Activated naive CD4-positive, alpha-beta T cell treated with anti-CD3 and anti-CD28 coated beads, Interleukin-2, amount 50 U/mL, for 24 hours (primary cell): Measurements from ENCODE around the gene UNC79.

Experiments
- H3K27ac Mint-ChIP-seq: one replicate; pipeline ENCODE4 v1.8.0; 2021; ENCODE audit warnings: mild to moderate bottlenecking, mixed read lengths
- H3K27me3 Mint-ChIP-seq: one replicate; pipeline ENCODE4 v1.8.0; 2021; ENCODE audit warnings: mixed read lengths
- H3K36me3 Mint-ChIP-seq: one replicate; pipeline ENCODE4 v1.8.0; 2021; ENCODE audit warnings: mixed read lengths
- H3K4me1 Mint-ChIP-seq: one replicate; pipeline ENCODE4 v1.8.0; 2021; ENCODE audit warnings: mixed read lengths
- H3K4me3 Mint-ChIP-seq: one replicate; pipeline ENCODE4 v1.8.0; 2021; ENCODE audit warnings: mild to moderate bottlenecking, mixed read lengths
- H3K9me3 Mint-ChIP-seq: one replicate; pipeline ENCODE4 v1.8.0; 2021; ENCODE audit warnings: mixed read lengths

Gene UNC79

DNA sequence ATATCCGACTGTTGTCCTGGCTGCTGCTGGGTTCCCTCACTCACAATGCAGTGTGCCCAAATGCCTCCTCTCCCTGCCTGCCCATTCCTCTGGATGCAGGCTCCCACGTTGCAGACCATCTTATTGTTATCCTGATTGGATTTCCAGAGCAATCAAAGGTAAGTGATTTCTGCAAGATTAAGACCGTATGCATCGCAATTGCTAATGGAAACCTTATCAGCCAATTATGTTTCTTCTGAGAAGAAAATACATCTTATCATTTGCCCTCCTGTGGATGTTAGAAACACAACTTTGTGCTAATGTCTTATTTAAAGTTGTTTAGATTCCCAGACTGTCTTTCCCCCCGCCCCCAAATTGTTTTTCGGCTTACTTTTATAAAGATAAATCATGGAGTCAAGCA lies 259.4 kb downstream of the UNC79 start:
- no peak overlapping the region for H3K27ac Mint-ChIP-seq
- H3K36me3 Mint-ChIP-seq: no peaks in the 10 kb centered on the region
- no peaks in the 10 kb centered on the region for H3K9me3 Mint-ChIP-seq
- H3K4me1 Mint-ChIP-seq: no peaks in the 10 kb centered on the region
- H3K4me3 Mint-ChIP-seq: no peak overlapping the region
- peaks cover 12% of the 10 kb centered on the region for H3K27me3 Mint-ChIP-seq

DNA sequence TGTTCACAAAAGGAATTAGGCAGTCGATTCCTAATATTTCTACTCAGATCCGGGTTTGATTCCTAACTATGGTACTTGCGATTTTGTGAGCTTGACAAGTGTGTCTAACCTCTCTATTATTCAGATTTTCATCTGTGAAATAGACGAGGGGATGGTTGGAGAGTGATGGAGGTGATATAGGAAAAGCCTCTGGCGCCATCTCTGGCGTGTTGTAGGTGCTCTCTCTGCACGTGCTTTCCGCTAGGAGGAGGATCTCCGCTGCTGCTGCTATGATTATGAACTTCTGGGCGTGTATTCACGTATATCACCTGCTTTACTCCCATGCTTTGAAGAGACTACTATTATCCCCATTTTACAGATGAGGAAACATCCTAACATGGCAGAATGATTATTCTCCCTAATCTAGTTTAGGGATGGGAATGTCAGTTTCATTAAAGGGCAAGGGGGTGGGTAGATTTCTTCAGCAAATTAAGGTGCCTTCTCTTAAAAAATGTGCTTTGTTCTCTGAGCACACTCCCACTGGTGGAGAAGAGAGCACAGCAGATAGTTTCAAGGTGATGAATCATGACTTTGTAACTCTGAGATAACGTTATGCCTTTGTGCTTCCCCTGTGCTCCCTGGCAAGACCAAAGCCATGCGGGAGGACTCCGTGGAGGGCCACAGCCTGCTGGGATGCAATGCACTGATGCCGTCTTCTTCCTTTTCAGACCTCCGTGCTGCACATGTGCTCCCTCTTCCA lies 260.5 kb downstream of the UNC79 start:
- no peaks in the 10 kb centered on the region for H3K9me3 Mint-ChIP-seq
- H3K4me3 Mint-ChIP-seq: no peak overlapping the region
- peaks cover 11% of the 10 kb centered on the region for H3K27me3 Mint-ChIP-seq
- no peaks in the 10 kb centered on the region for H3K36me3 Mint-ChIP-seq
- no peak overlapping the region for H3K27ac Mint-ChIP-seq
- no peaks in the 10 kb centered on the region for H3K4me1 Mint-ChIP-seq

DNA sequence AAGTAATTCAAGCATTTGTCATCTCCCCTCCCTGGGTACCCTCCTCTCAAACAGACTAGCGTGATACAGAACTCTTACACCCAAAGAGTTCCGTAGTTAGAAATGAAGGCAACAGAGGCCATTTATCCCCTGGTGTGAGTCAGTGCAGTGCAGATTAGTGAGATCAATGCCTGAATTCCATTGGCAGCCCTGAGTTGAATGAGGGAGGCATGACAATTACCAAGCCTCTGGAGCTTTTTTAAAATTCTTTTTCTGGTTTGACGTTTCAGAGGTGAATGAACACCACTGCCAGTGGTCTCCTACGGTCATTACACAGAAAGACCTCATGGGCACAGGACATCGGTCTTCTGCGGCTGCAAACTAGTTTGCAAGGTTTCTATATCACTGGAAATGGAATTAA lies 263.2 kb downstream of the UNC79 start:
- H3K9me3 Mint-ChIP-seq: peaks cover under 1% of the 10 kb centered on the region
- H3K27me3 Mint-ChIP-seq: peaks cover 3% of the 10 kb centered on the region
- no peak overlapping the region for H3K4me3 Mint-ChIP-seq
- H3K4me1 Mint-ChIP-seq: no peaks in the 10 kb centered on the region
- H3K27ac Mint-ChIP-seq: no peak overlapping the region
- no peaks in the 10 kb centered on the region for H3K36me3 Mint-ChIP-seq

DNA sequence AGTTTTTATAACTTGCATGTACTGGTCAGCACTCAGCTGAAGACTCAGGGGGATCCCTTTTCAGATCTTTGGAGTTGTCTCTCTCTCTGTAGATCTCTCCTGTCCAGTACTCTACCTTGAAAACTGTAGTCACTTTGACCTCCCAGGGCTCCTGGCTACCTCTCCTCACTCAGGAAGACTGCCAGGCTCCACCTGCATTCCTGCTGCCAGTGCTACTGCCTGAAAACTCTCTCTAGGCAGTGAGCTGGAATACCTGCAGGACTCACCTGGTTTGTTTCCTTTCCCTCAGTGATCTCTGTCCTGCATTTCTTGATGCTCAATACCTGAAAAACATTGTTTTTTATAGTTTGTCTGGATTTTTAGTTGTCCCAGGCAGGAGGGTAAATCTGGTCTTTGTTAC lies 270.2 kb downstream of the UNC79 start:
- Mint-ChIP-seq H3K27ac (no peak overlapping the region), H3K4me1 (no peaks in the 10 kb centered on the region), H3K36me3 (peaks cover 2% of the 10 kb centered on the region), H3K4me3 (no peak overlapping the region), H3K9me3 (peaks cover 8% of the 10 kb centered on the region), H3K27me3 (peaks cover 15% of the 10 kb centered on the region)

DNA sequence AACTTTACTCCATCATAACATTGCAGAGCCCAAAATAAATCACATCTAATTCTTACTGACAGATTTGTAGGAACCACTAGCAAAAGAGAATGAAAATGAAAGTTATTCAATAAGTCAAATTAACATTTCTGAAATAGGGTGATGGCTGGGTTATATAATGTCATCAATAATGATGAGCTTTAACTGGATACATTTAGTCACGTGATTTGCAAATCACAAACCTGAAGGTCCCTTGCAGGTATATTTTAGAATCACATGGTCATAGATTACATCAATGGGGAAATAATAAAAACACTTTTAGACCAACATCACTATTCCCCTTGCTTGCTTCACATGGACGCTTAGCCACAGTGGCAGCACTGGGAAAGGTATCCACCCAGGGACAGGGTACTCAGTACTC lies 270.8 kb downstream of the UNC79 start:
- no peak overlapping the region for H3K4me3 Mint-ChIP-seq
- peaks cover 2% of the 10 kb centered on the region for H3K36me3 Mint-ChIP-seq
- peaks cover 17% of the 10 kb centered on the region for H3K27me3 Mint-ChIP-seq
- H3K9me3 Mint-ChIP-seq: peaks cover 8% of the 10 kb centered on the region
- no peak overlapping the region for H3K27ac Mint-ChIP-seq
- no peaks in the 10 kb centered on the region for H3K4me1 Mint-ChIP-seq

DNA sequence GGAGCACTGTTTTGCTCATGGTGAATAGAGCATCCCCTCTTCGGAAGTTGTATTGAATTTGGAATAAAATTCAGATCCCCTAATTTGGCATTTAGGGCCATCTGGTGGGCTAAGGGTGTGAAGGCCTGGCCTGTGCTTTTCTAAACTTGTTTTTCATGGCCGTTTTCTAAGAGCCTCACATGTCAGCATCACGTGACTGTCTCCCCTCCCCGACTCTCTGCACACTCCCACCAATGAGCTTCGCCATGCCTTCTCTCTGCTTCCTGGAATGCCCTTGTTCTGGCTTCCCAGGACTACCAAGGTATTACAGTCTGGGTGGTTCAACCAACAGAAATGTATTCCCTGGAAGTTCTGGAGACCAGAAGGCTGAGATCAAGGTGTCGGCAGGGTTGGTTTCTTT lies 272.2 kb downstream of the UNC79 start:
- Mint-ChIP-seq H3K4me3 (no peak overlapping the region), H3K36me3 (peaks cover 2% of the 10 kb centered on the region), H3K9me3 (peaks cover 8% of the 10 kb centered on the region), H3K4me1 (no peaks in the 10 kb centered on the region), H3K27ac (no peak overlapping the region), H3K27me3 (peaks cover 17% of the 10 kb centered on the region)

DNA sequence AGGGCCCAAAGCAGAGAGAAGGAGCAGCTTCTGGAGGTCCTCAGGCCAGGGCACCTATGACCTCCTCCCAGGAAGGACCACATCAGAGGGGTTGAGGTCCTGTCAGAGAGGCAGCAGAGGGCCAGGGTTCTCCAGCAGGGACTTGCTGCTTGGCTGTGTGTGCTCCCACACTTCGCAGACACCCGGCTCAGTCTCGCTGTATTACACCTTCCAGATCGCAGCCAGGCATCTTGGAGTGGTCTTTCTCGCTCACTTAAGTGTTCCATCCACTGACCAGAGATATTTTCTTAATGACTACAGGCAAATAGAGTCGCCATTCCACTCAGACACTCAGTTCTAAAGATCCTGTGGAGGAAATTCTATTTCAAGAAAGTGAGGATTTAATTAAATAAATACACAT lies 273.2 kb downstream of the UNC79 start:
- peaks cover 2% of the 10 kb centered on the region for H3K36me3 Mint-ChIP-seq
- peaks cover 17% of the 10 kb centered on the region for H3K27me3 Mint-ChIP-seq
- H3K27ac Mint-ChIP-seq: no peak overlapping the region
- H3K4me3 Mint-ChIP-seq: no peak overlapping the region
- H3K9me3 Mint-ChIP-seq: peaks cover 7% of the 10 kb centered on the region
- H3K4me1 Mint-ChIP-seq: no peaks in the 10 kb centered on the region

DNA sequence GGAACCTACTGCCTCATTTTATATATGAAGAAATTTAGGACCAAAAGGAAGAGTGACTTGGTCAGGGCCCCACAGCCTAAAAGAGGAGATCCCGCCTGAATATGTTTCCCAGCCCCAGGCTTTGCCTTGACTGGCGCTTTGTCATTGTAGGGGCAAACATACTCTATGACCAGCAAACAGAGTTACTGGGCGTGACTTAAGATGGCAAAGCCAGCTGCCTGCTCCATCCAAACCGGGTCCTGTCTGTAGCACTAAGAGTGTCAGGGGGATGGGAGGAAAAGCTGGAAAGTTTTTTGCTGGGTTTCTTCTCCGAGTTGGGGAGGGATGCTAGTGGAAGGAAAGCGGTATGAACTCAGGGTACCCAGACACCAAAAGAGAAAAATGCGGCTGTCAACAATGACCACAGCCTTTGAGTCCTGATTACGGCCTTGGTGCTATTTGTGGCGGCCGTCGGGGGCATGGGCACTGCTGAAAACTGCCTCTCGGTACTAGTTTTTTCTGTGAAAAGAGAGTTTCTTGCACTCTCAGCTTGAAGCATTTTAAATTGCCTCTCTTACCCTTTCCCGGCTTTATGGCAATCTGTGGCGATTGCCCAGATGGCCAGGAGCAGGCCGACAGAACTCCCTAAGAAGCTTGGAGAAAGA lies 274.9 kb downstream of the UNC79 start:
- Mint-ChIP-seq H3K4me1 (no peaks in the 10 kb centered on the region), H3K9me3 (no peaks in the 10 kb centered on the region), H3K36me3 (peaks cover 2% of the 10 kb centered on the region), H3K27me3 (peaks cover 16% of the 10 kb centered on the region), H3K4me3 (no peak overlapping the region), H3K27ac (no peak overlapping the region)

DNA sequence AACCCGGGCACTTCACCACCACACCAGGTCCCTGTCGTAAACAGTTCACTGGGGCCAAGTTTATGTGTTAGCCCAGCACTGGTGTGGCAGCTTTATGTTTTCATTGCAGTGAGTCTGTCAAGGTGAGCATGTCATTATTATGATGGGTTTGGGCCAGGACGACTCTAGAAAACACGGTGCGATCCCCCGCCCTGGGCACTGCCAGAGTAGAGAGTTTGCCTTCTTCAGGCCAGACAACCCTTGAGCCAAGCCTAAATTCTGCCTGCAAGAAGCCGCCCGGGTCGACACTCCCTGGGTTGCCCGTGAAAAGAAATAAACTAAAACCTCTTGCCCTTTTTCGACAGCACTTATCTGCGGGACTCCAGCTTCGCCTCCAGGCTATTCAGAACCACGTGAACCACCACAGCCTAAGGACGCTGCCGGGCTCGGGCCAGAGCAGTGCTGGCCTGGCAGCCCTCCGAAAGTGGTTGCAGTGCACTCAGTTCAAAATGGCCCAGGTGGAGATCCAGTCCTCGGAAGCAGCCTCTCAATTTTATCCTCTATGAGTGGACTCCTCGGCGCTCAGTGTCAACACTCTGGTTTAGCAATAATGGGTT lies 275.7 kb downstream of the UNC79 start:
- peaks cover 16% of the 10 kb centered on the region for H3K27me3 Mint-ChIP-seq
- H3K4me1 Mint-ChIP-seq: no peaks in the 10 kb centered on the region
- H3K27ac Mint-ChIP-seq: no peak overlapping the region
- peaks cover 2% of the 10 kb centered on the region for H3K36me3 Mint-ChIP-seq
- no peak overlapping the region for H3K4me3 Mint-ChIP-seq
- H3K9me3 Mint-ChIP-seq: no peaks in the 10 kb centered on the region

DNA sequence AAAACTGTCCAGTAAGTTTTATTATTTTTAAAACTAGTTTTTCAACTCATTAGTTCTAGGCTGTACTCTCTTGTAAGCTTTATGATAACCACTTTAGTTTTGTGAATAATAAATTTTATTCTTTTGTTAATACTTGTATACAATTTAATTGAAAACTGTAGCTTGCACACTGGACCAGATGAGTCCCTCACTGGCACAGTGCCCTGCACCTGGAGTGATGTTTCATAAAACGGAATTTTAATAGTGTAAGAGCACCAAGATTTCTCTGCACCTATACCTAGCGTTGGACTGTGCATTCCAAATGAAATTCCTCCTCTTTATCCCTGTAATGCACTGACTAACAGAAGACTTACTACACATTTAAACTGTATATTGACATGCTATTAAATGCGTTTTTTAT lies 276.7 kb downstream of the UNC79 start:
- H3K27me3 Mint-ChIP-seq: peaks cover 12% of the 10 kb centered on the region
- no peak overlapping the region for H3K27ac Mint-ChIP-seq
- peaks cover 2% of the 10 kb centered on the region for H3K36me3 Mint-ChIP-seq
- no peaks in the 10 kb centered on the region for H3K4me1 Mint-ChIP-seq
- H3K4me3 Mint-ChIP-seq: no peak overlapping the region
- H3K9me3 Mint-ChIP-seq: no peaks in the 10 kb centered on the region

DNA sequence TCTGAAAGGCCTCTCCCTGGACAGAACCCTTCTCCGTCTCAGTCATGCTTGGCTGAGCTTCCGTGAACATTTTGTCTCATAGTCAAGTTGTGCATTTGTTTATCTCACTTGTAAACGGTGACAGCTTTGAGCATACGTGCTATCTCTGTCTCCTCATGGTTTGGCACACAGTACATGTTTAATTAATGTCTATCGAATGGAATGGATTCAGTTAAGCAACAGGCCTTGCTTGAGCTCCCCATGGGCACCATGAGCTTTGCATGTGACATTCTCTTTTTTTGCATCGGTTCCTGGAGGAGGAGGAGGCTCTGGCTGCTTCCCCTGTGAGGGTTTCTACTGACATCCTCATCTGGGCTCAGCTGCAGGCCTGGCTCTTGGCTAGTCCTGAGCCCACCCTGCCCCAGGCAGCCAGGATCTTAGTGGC lies 277.6 kb downstream of the UNC79 start:
- Mint-ChIP-seq H3K4me3 (no peak overlapping the region), H3K9me3 (no peaks in the 10 kb centered on the region), H3K4me1 (no peaks in the 10 kb centered on the region), H3K27me3 (peaks cover 5% of the 10 kb centered on the region), H3K27ac (no peak overlapping the region), H3K36me3 (no peaks in the 10 kb centered on the region)

DNA sequence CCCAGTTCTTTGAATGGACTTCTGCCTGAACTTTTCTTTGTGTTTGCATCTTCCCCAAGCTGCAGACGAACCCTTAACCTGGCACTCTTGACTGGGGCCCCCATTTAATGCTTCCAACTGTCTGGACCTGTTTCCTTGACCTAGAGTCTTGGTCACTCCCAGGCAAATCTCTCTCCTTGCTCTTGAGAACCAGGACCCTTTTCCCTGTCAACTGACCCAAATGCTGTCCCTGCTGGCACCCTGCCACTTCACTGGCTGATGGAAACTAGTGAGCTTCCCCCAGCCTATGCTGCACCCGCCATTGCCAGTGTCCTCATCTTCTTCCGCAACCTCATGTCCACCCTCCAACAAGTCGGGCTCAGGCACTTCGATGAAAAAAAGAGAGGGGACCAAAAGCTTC lies 278.1 kb downstream of the UNC79 start:
- no peaks in the 10 kb centered on the region for H3K9me3 Mint-ChIP-seq
- H3K4me3 Mint-ChIP-seq: no peak overlapping the region
- H3K27ac Mint-ChIP-seq: no peak overlapping the region
- no peaks in the 10 kb centered on the region for H3K36me3 Mint-ChIP-seq
- peaks cover 3% of the 10 kb centered on the region for H3K27me3 Mint-ChIP-seq
- no peaks in the 10 kb centered on the region for H3K4me1 Mint-ChIP-seq

DNA sequence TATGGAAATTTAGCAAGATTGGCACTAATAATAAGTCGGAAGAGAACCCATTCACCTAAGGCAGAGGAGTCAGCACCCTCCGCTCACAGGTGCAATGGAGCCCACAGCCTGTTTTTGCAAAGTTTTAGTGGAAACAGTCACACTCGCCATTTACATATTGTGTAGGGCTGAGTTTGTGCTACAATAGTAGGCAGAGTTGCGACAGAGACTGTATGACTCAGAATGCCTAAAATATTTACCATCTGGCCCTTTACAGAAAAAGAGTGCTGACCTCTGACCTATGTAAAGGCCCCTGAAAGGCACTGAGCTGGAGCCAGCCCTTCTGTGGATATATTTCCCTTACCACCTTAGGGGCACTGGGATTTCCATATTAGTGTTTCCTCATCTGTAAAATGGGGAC lies 278.5 kb downstream of the UNC79 start:
- Mint-ChIP-seq H3K4me3 (no peak overlapping the region), H3K27ac (no peak overlapping the region), H3K36me3 (no peaks in the 10 kb centered on the region), H3K27me3 (peaks cover 3% of the 10 kb centered on the region), H3K4me1 (no peaks in the 10 kb centered on the region), H3K9me3 (no peaks in the 10 kb centered on the region)

DNA sequence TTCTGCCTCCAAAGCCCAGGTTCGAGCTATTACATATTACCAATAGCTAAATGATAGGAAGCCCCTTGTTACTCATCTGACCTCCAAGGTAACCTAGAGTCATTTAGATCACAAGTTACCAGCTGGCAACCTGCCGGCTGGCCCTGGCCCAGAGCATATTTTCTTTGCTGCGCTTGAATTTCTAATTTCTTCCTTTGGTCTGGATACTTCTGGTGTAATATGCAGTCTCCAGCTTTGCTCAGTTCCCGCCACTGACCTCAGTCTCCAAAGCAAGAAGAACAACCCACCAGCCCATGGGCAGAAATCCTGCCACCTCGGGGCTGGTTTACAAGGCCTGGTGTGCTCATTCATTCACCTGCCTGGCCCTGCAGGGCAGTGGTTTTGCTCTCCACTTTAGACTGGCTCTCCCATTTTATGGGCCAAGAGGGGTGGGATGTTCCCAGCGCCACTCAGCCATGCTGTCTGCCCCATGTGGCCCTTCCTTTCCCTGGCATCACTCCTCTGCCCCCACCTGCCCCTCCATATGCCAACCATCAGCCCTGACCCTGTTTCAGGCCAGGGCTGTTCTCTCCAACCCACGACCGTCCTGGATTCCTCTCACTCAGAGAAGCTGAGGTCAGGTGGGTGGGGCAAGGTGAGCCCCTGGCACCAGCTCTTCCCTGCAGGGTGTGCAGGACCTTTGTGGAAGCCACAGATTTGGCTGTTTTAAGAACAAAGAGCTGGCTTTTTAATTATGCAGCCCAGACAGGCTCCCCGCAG lies 281.5 kb downstream of the UNC79 start:
- Mint-ChIP-seq H3K27me3 (no peaks in the 10 kb centered on the region), H3K4me3 (no peak overlapping the region), H3K27ac (no peak overlapping the region), H3K9me3 (no peaks in the 10 kb centered on the region), H3K36me3 (no peaks in the 10 kb centered on the region), H3K4me1 (no peaks in the 10 kb centered on the region)

DNA sequence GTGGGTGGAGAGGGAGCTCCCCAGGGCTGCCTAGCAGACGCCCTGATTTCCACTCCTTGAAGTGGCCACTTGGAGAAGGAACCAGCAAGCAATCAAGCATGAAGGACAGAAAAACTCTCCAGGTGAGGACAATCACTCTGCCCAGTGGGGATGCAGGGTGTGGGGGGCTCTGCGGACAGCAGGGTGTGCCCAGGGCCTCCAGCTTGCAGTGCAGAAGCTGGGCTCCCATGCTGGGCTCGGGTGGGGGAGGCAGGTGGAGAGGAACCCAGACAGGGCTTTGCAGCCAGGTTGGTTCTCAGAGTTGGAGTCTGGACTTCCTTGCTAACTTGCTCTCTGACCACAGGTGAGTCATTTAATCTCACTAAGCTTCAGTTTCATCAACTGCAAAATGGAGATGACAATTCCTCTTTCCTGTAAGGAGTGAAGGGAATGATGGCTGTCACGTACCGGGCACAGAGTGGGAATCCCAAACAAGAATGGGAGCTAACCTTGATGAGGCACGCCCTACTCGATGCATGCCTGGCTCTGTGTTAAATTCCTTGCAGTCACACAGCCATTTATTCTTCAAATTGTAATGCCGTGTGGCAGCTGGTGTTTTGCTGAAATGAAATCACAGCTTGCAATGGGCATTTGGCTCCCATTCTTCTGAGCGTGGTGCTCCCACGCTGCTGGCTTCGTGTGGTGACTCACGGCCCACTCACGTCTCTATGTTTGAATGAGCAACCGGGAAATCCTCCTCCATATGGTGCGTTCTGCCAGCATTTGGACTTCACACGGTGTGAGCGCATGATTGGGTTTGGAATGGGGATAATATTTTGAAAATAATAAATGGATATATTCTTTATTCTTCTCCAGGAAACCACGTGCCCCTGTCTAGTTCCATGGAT lies 282.3 kb downstream of the UNC79 start:
- Mint-ChIP-seq H3K27me3 (no peaks in the 10 kb centered on the region), H3K4me3 (no peak overlapping the region), H3K27ac (no peak overlapping the region), H3K9me3 (no peaks in the 10 kb centered on the region), H3K4me1 (no peaks in the 10 kb centered on the region), H3K36me3 (no peaks in the 10 kb centered on the region)
